ENCODE results near the gene STX19. TPM values are rescaled to one million over a fixed set of nuclear protein-coding genes. Genes with fewer than 3 reads are reported as not detected.
"Not testable (repeated sequence)": the region's sequence is repeated elsewhere in the genome, so short reads cannot be mapped to it uniquely, and the experiment has no call there.

STX19 gene
- total RNA-seq, 4 donors from 2014 or later = 4.9 to 23.5 (median 11.7) TPM

GRCh38 chr3:94046533-94046932, 18.1 kb upstream of the STX19 start:
- in situ Hi-C loops (cut with MboI; ENCODE audit: low pct_ligation_motif_present in 1 of 4, low pct_unique_long_range_greater_than_20kb in 1 of 4, low sequenced_read_pairs in 3 of 4) (no loop called here), intact Hi-C loops (cut with DNase I; ENCODE audit: low total_unique reads) (no loop called here)
- H3K9me3 ChIP-seq = no peaks in the 10 kb centered on the region
- DNase-seq = no peak
- TF ChIP-seq POLR2A (IDR thresholded peaks at IDR 0.05) = no peak
- TF ChIP-seq CTCF (IDR thresholded peaks at IDR 0.05) = no peak
- no peak for TF ChIP-seq POLR2AphosphoS5 (IDR thresholded peaks at IDR 0.05)
- no peak for TF ChIP-seq EP300 (IDR thresholded peaks at IDR 0.05; ENCODE audit: low read depth)
- H3K27me3 ChIP-seq = no peaks in the 10 kb centered on the region
- no peak overlapping the region for H3K4me3 ChIP-seq
- WGBS, 2 donors (ENCODE audit: low coverage in 1 of 2) = 95 to 100% methylated on average over 2 of the region's 2 CpGs
- H3K4me1 ChIP-seq = no peaks in the 10 kb centered on the region
- no peak overlapping the region for H3K27ac ChIP-seq
- peaks cover 0 to 7% (median 2%) of the 10 kb centered on the region in 4 donors for H3K36me3 ChIP-seq

GRCh38 chr3:94044100-94044936, 15.9 kb upstream of the STX19 start:
- H3K36me3 ChIP-seq; H3K27me3 ChIP-seq; DNase-seq; H3K4me3 ChIP-seq; H3K4me1 ChIP-seq; in situ Hi-C loops (cut with MboI; ENCODE audit: low pct_ligation_motif_present in 1 of 4, low pct_unique_long_range_greater_than_20kb in 1 of 4, low sequenced_read_pairs in 3 of 4); H3K9me3 ChIP-seq; intact Hi-C loops (cut with DNase I; ENCODE audit: low total_unique reads); H3K27ac ChIP-seq: not testable (repeated sequence)
- WGBS, 2 donors (ENCODE audit: low coverage in 1 of 2) = 95 to 100% methylated on average over 11 to 61 of the region's 61 CpGs

GRCh38 chr3:94043285-94043684, 14.9 kb upstream of the STX19 start:
- Histone ChIP-seq H3K36me3 (peaks cover 0 to 7% (median 2%) of the 10 kb centered on the region in 4 donors), H3K4me1 (no peaks in the 10 kb centered on the region), H3K4me3 (no peak overlapping the region), H3K27ac (no peak overlapping the region), H3K27me3 (no peaks in the 10 kb centered on the region), H3K9me3 (no peaks in the 10 kb centered on the region)
- in situ Hi-C loops (cut with MboI; ENCODE audit: low pct_ligation_motif_present in 1 of 4, low pct_unique_long_range_greater_than_20kb in 1 of 4, low sequenced_read_pairs in 3 of 4) (no loop called here), intact Hi-C loops (cut with DNase I; ENCODE audit: low total_unique reads) (no loop called here)
- WGBS, 2 donors (ENCODE audit: low coverage in 1 of 2) = 92 to 93% methylated on average over 1 of the region's 1 CpG
- TF ChIP-seq POLR2AphosphoS5 (IDR thresholded peaks at IDR 0.05) (no peak), CTCF (IDR thresholded peaks at IDR 0.05) (no peak), EP300 (IDR thresholded peaks at IDR 0.05; ENCODE audit: low read depth) (no peak), POLR2A (IDR thresholded peaks at IDR 0.05) (no peak)
- DNase-seq = no peak

GRCh38 chr3:94036909-94037507, 8.6 kb upstream of the STX19 start:
- TF ChIP-seq POLR2A (IDR thresholded peaks at IDR 0.05) (no peak), CTCF (IDR thresholded peaks at IDR 0.05) (peak; percentile 48 to 57 (median 56)), POLR2AphosphoS5 (IDR thresholded peaks at IDR 0.05) (no peak), EP300 (IDR thresholded peaks at IDR 0.05; ENCODE audit: low read depth) (no peak)
- no peaks in the 10 kb centered on the region for H3K36me3 ChIP-seq
- H3K27ac ChIP-seq = no peak overlapping the region
- H3K4me1 ChIP-seq = no peaks in the 10 kb centered on the region
- 82 to 100% methylated on average over 2 to 3 of the region's 3 CpGs for WGBS, 2 donors (ENCODE audit: low coverage in 1 of 2)
- intact Hi-C loops (cut with DNase I; ENCODE audit: low total_unique reads) = no loop called here
- H3K4me3 ChIP-seq = no peak overlapping the region
- no peaks in the 10 kb centered on the region for H3K9me3 ChIP-seq
- in situ Hi-C loops (cut with MboI; ENCODE audit: low pct_ligation_motif_present in 1 of 4, low pct_unique_long_range_greater_than_20kb in 1 of 4, low sequenced_read_pairs in 3 of 4) = no loop called here
- H3K27me3 ChIP-seq = no peaks in the 10 kb centered on the region
- DNase-seq = no peak

All from transverse colon (tissue), 4 donors.